PC-3 (cell line): ENCODE data around the gene TMEM82. TPM values are rescaled to one million over a fixed set of nuclear protein-coding genes. Genes with fewer than 3 reads are reported as not detected.

Experiments used
- ATAC-seq: fragments of 200-7000 bp; cut with Tn5 transposase; 2 replicates; pipeline ENCODE4 v1.9.1; 2020; ENCODE audit warnings: mild to moderate bottlenecking, moderate library complexity
- BruUV-seq: library from RNA; stranded (reverse); fragments of 400-500 nt; replicated peaks from 2 replicates; lab custom pipeline; 2021; lab: Mats Ljungman, UMichigan
- CTCF ChIA-PET: fragments of 300-600 bp; sonication (Branson Sonifier 250); formaldehyde crosslinking; loops from one replicate; lab custom pipeline; 2022; ENCODE audit warnings: antibody characterized with exemption; lab: Charles Lee
- POLR2A ChIA-PET: fragments of 300-600 bp; sonication (Branson Sonifier 250); formaldehyde crosslinking; loops from one replicate; lab custom pipeline; 2022; ENCODE audit warnings: antibody characterized with exemption; ENCODE audit not compliant: unreplicated experiment; lab: Charles Lee
- DNase-seq: peaks from one replicate; pipeline ENCODE4 v3.0.0-alpha.2; 2015
- H2AFZ ChIP-seq: fragments of 300-600 bp; sonication (generic); 2 replicates; pipeline ENCODE4 v1.6.0; 2016; ENCODE audit warnings: antibody characterized with exemption, low read length
- H3F3A ChIP-seq: fragments of 300-600 bp; sonication (generic); one replicate; pipeline ENCODE4 v1.6.0; 2017; ENCODE audit warnings: antibody characterized with exemption, low read length, control low read depth, mild to moderate bottlenecking; ENCODE audit not compliant: unreplicated experiment
- H3K27ac ChIP-seq: fragments of 300-600 bp; sonication (generic); 2 replicates; pipeline ENCODE4 v1.5.1; 2016; ENCODE audit warnings: mild to moderate bottlenecking, low read length
- H3K27me3 ChIP-seq: fragments of 300-600 bp; sonication (generic); 2 replicates; pipeline ENCODE4 v1.6.1; 2016; ENCODE audit warnings: low read length, mixed read lengths
- H3K36me3 ChIP-seq: fragments of 300-600 bp; sonication (generic); 2 replicates; pipeline ENCODE4 v1.6.1; 2016; ENCODE audit warnings: low read depth, mixed run types, low read length, mixed read lengths
- H3K4me1 ChIP-seq: fragments of 300-600 bp; sonication (generic); 2 replicates; pipeline ENCODE4 v1.5.1; 2016; ENCODE audit warnings: low read length; ENCODE audit not compliant: insufficient read depth
- H3K4me2 ChIP-seq: fragments of 300-600 bp; sonication (generic); 2 replicates; pipeline ENCODE4 v1.6.0; 2016; ENCODE audit warnings: low read length
- H3K4me3 ChIP-seq: fragments of 300-600 bp; sonication (generic); 2 replicates; pipeline ENCODE4 v1.5.1; 2016; ENCODE audit warnings: mild to moderate bottlenecking, low read length, mixed read lengths
- H3K79me2 ChIP-seq: fragments of 300-600 bp; sonication (generic); 2 replicates; pipeline ENCODE4 v1.6.1; 2017; ENCODE audit warnings: low read length, mixed read lengths
- H3K9ac ChIP-seq: fragments of 300-600 bp; sonication (generic); 2 replicates; pipeline ENCODE4 v1.6.0; 2016; ENCODE audit warnings: mild to moderate bottlenecking, low read length
- H3K9me2 ChIP-seq: fragments of 300-600 bp; sonication (generic); replicated peaks from 2 replicates; pipeline ENCODE4 v1.6.1; 2016; ENCODE audit warnings: mixed run types, low read length, mixed read lengths
- H3K9me3 ChIP-seq: fragments of 300-600 bp; sonication (generic); 2 replicates; pipeline ENCODE4 v1.6.1; 2016; ENCODE audit warnings: low read length, mixed read lengths
- H4K20me1 ChIP-seq: fragments of 300-600 bp; sonication (generic); 2 replicates; pipeline ENCODE4 v1.6.1; 2016; ENCODE audit warnings: low read length, mixed read lengths
- EZH2 ChIP-seq: fragments of 300-600 bp; sonication (generic); IDR thresholded peaks from one replicate; pipeline ENCODE4 v1.6.1; 2017; ENCODE audit warnings: antibody characterized with exemption, mild to moderate bottlenecking, low read length; ENCODE audit not compliant: unreplicated experiment
- EZH2phosphoT487 ChIP-seq: fragments of 300-600 bp; sonication (generic); IDR thresholded peaks from 2 replicates; pipeline ENCODE4 v1.6.1; 2018; ENCODE audit warnings: mild to moderate bottlenecking, antibody characterized with exemption, low read length, borderline replicate concordance
- intact Hi-C: fragments of 100-400 bp; cut with micrococcal nuclease; formaldehyde crosslinking; loops from 2 replicates; pipeline ENCODE4 v1.9.0; 2023
- total RNA-seq: library from RNA; depleted of rRNA; stranded (reverse); fragments of >200 nt; gene quantifications from 2 replicates; pipeline ENCODE4 v1.2.3, GENCODE V29; 2014
- TF ChIP-seq, protein P1 (sequence below): fragments of 300-600 bp; sonication (generic); conservative IDR thresholded peaks from 2 replicates; pipeline ENCODE4 v1.5.1; 2017; ENCODE audit warnings: antibody characterized with exemption, low read depth, mild to moderate bottlenecking, low read length

TMEM82 gene
- total RNA-seq, 1 experiment from 2014 or later: not detected

- DNase-seq: no peak
- TF ChIP-seq EZH2phosphoT487: no peak
- TF ChIP-seq, protein P1, sequence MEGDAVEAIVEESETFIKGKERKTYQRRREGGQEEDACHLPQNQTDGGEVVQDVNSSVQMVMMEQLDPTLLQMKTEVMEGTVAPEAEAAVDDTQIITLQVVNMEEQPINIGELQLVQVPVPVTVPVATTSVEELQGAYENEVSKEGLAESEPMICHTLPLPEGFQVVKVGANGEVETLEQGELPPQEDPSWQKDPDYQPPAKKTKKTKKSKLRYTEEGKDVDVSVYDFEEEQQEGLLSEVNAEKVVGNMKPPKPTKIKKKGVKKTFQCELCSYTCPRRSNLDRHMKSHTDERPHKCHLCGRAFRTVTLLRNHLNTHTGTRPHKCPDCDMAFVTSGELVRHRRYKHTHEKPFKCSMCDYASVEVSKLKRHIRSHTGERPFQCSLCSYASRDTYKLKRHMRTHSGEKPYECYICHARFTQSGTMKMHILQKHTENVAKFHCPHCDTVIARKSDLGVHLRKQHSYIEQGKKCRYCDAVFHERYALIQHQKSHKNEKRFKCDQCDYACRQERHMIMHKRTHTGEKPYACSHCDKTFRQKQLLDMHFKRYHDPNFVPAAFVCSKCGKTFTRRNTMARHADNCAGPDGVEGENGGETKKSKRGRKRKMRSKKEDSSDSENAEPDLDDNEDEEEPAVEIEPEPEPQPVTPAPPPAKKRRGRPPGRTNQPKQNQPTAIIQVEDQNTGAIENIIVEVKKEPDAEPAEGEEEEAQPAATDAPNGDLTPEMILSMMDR: no peak
- no peak for TF ChIP-seq EZH2
- H3K27me3 ChIP-seq: no peaks in the 10 kb centered on the region
- no peak within 1 kb of the TSS for H3K9ac ChIP-seq
- no peaks in the 10 kb centered on the region for H3K9me3 ChIP-seq
- H4K20me1 ChIP-seq: no peaks in the 10 kb centered on the region
- H2AFZ ChIP-seq: no peak within 1 kb of the TSS
- H3K4me1 ChIP-seq: no peaks in the 10 kb centered on the region
- ChIA-PET CTCF (no interaction called here), POLR2A (no interaction called here)
- H3K36me3 ChIP-seq: no peaks in the 10 kb centered on the region
- H3K9me2 ChIP-seq: no peaks in the 10 kb centered on the region
- H3K79me2 ChIP-seq: no peaks in the 10 kb centered on the region
- H3K4me2 ChIP-seq: no peak within 1 kb of the TSS
- H3K27ac ChIP-seq: no peak within 1 kb of the TSS
- intact Hi-C loops: no loop called here
- no peaks in the 10 kb centered on the region for H3F3A ChIP-seq
- no peak for ATAC-seq
- no peak within 1 kb of the TSS for H3K4me3 ChIP-seq
- no TSS peak for BruUV-seq
Observed at GRCh38 chr1:15736038-15736891, 6.0 kb upstream of the TMEM82 start, which contains the start of gene SLC25A34. Gene SLC25A34 (plus strand): TSS chr1:15736258. CDS start chr1:15736486, 228 bp downstream.

- no peak for TF ChIP-seq EZH2phosphoT487
- TF ChIP-seq, protein P1: no peak
- no peak for TF ChIP-seq EZH2
- H3K36me3 ChIP-seq: no peaks in the 10 kb centered on the region
- no peaks in the 10 kb centered on the region; the same call in 1 of the 2 replicates for H3K4me1 ChIP-seq
- no peak overlapping the region for H3K4me2 ChIP-seq
- H3K79me2 ChIP-seq: no peaks in the 10 kb centered on the region
- H4K20me1 ChIP-seq: no peaks in the 10 kb centered on the region
- no peak overlapping the region for H3K4me3 ChIP-seq
- H3K9me3 ChIP-seq: no peaks in the 10 kb centered on the region
- no peak overlapping the region for H2AFZ ChIP-seq
- intact Hi-C loops: no loop called here
- DNase-seq: no peak
- H3K27me3 ChIP-seq: no peaks in the 10 kb centered on the region
- ATAC-seq: no peak
- POLR2A ChIA-PET: no interaction called here
- no TSS peak for BruUV-seq
- CTCF ChIA-PET: no interaction called here
- H3K9me2 ChIP-seq: no peaks in the 10 kb centered on the region
- no peaks in the 10 kb centered on the region for H3F3A ChIP-seq
- H3K9ac ChIP-seq: no peak overlapping the region
- H3K27ac ChIP-seq: no peak overlapping the region
Observed at GRCh38 chr1:15736892-15737261, 5.4 kb upstream of the TMEM82 start.
